HepG2 (cell line): ENCODE data around the gene MIPEP. TPM values are rescaled to one million over a fixed set of nuclear protein-coding genes. Genes with fewer than 3 reads are reported as not detected.

Source experiments
- ATAC-seq: fragments of 200-7000 bp; cut with Tn5 transposase; 3 replicates; pipeline ENCODE4 v1.9.1; 2020; ENCODE audit warnings: mild to moderate bottlenecking, moderate library complexity
- BruUV-seq: library from RNA; stranded (reverse); fragments of 400-500 nt; replicated peaks from 2 replicates; lab custom pipeline; 2021; lab: Mats Ljungman, UMichigan
- CTCF ChIA-PET: fragments of 300-600 bp; formaldehyde crosslinking; extraction: SDS; loops from one replicate; lab custom pipeline; 2021; ENCODE audit warnings: low total read pairs, inconsistent platforms, low intra/inter-chr PET ratio; lab: Yijun Ruan, JAX
- POLR2A ChIA-PET: fragments of 350-600 bp; sonication (Branson Sonifier 250); formaldehyde crosslinking; loops from one replicate; lab custom pipeline; 2020; ENCODE audit warnings: antibody characterized with exemption, inconsistent platforms; lab: Yijun Ruan, JAX
- DNase-seq: peaks from one replicate; pipeline ENCODE4 v3.0.0-alpha.2; 2015; ENCODE audit warnings: low spot score
- FAIRE-seq: peaks from 3 replicates; lab custom pipeline; 2011; peaks lifted over from hg19 to GRCh38; lab: Jason Lieb, UNC
- H2AFZ ChIP-seq: one replicate; pipeline ENCODE4 v1.6.1; 2011; ENCODE audit warnings: low read length, inconsistent platforms
- H3K27ac ChIP-seq: fragments of 300-600 bp; 3 replicates; pipeline ENCODE4 v1.8.0; 2011; ENCODE audit warnings: mixed run types, mild to moderate bottlenecking, mixed read lengths, low read length, inconsistent platforms; ENCODE audit not compliant: insufficient read depth; ENCODE audit errors: extremely low read length
- H3K27me3 ChIP-seq, 2 experiments: fragments of 200-600 bp in 1 of 2; 2 replicates in 1 of 2; 3 replicates in 1 of 2; pipeline versions ENCODE4 v1.6.0 to v1.8.0; 2011; ENCODE audit warnings: low read length in 2 of 2, mild to moderate bottlenecking in 2 of 2, moderate library complexity in 2 of 2, inconsistent platforms in 1 of 2; ENCODE audit not compliant: insufficient read depth in 2 of 2, control insufficient read depth in 1 of 2
- H3K36me3 ChIP-seq, 2 experiments: fragments of 200-600 bp in 1 of 2; replicated peaks in 1 of 2; 2 replicates in 1 of 2; 3 replicates in 1 of 2; pipeline versions ENCODE4 v1.5.1 to v1.8.0; 2011; ENCODE audit warnings: low read length in 2 of 2, inconsistent platforms in 1 of 2; ENCODE audit not compliant: insufficient read depth in 2 of 2, control insufficient read depth in 1 of 2
- H3K4me1 ChIP-seq: 2 replicates; pipeline ENCODE4 v1.5.1; 2012; ENCODE audit warnings: low read length, inconsistent platforms; ENCODE audit not compliant: insufficient read depth
- H3K4me2 ChIP-seq: 2 replicates; pipeline ENCODE4 v1.6.0; 2011; ENCODE audit warnings: low read depth, low read length, inconsistent platforms
- H3K4me3 ChIP-seq, 3 experiments: fragments of 200-600 bp in 1 of 3; sonication (generic), shearing (Covaris generic) in 1 of 3; replicated peaks in 1 of 3; 2 replicates each; pipeline ENCODE4 v1.5.1; 2011 to 2016; ENCODE audit warnings: low read length in 3 of 3, inconsistent platforms in 2 of 3, low read depth in 2 of 3, mild to moderate bottlenecking in 2 of 3, control low read depth in 1 of 3, mixed read lengths in 1 of 3; ENCODE audit not compliant: insufficient read depth in 1 of 3
- H3K79me2 ChIP-seq: one replicate; pipeline ENCODE4 v1.6.1; 2011; ENCODE audit warnings: low read length, inconsistent platforms; ENCODE audit not compliant: insufficient read depth
- H3K9ac ChIP-seq: 2 replicates; pipeline ENCODE4 v1.6.0; 2011; ENCODE audit warnings: mild to moderate bottlenecking, low read depth, low read length, inconsistent platforms; ENCODE audit not compliant: insufficient read depth
- H3K9me3 ChIP-seq: 2 replicates; pipeline ENCODE4 v1.5.1; 2012; ENCODE audit warnings: mild to moderate bottlenecking, low read length
- H4K20me1 ChIP-seq: 2 replicates; pipeline ENCODE4 v1.6.0; 2011; ENCODE audit warnings: inconsistent platforms, mild to moderate bottlenecking, low read length, moderate library complexity; ENCODE audit not compliant: insufficient read depth
- ELF3 ChIP-seq: IDR thresholded peaks from 2 replicates; pipeline ENCODE4 v1.6.1; 2016; ENCODE audit warnings: missing genetic modification reagents, missing compliant biosample characterization
- MYNN ChIP-seq: sonication (generic); formaldehyde crosslinking; IDR thresholded peaks from 2 replicates; pipeline ENCODE4 v1.4.0; 2020; ENCODE audit warnings: mild to moderate bottlenecking, low read depth, missing genetic modification reagents
- PLSCR1 ChIP-seq: sonication (generic); formaldehyde crosslinking; IDR thresholded peaks from 2 replicates; pipeline ENCODE4 v1.5.0; 2020; ENCODE audit warnings: missing genetic modification reagents, mild to moderate bottlenecking, borderline replicate concordance
- TSC22D2 ChIP-seq: sonication (generic); formaldehyde crosslinking; IDR thresholded peaks from 2 replicates; pipeline ENCODE4 v1.5.1; 2020; ENCODE audit warnings: missing genetic modification reagents, mild to moderate bottlenecking, borderline replicate concordance
- ZNF331 ChIP-seq: sonication (generic); formaldehyde crosslinking; IDR thresholded peaks from 2 replicates; pipeline ENCODE4 v1.4.0; 2020; ENCODE audit warnings: missing genetic modification reagents
- ZNF407 ChIP-seq: sonication (generic); formaldehyde crosslinking; IDR thresholded peaks from one replicate; pipeline ENCODE4 v1.5.1; 2020; ENCODE audit warnings: mild to moderate bottlenecking, missing genetic modification reagents; ENCODE audit errors: not compliant biosample characterization
- ZNF572 ChIP-seq: sonication (generic); formaldehyde crosslinking; IDR thresholded peaks from 2 replicates; pipeline ENCODE4 v1.5.1; 2020; ENCODE audit warnings: mild to moderate bottlenecking, missing genetic modification reagents
- ZNF816 ChIP-seq: sonication (generic); formaldehyde crosslinking; IDR thresholded peaks from 2 replicates; pipeline ENCODE4 v1.8.0; 2022; ENCODE audit warnings: missing genetic modification reagents, mild to moderate bottlenecking, borderline replicate concordance
- ZUFSP ChIP-seq: sonication (generic); formaldehyde crosslinking; IDR thresholded peaks from 2 replicates; pipeline ENCODE4 v1.9.0; 2021; ENCODE audit warnings: missing genetic modification reagents, mild to moderate bottlenecking, borderline replicate concordance
- ZXDC ChIP-seq: sonication (generic); formaldehyde crosslinking; IDR thresholded peaks from 2 replicates; pipeline ENCODE4 v1.5.0; 2020; ENCODE audit warnings: mild to moderate bottlenecking, missing genetic modification reagents
- WGBS: methylation state at CpG from one replicate; pipeline ENCODE4 v1.1.6; 2017; ENCODE audit warnings: low lambda C conversion rate; 5-methylcytosine and 5-hydroxymethylcytosine counted together
- in situ Hi-C: cut with HindIII; loops from 2 replicates; pipeline ENCODE4 v1.10.0; 2017; ENCODE audit warnings: low pct_unique_long_range_greater_than_20kb; ENCODE audit not compliant: extremely low pct_ligation_motif_present
- intact Hi-C: fragments of 100-400 bp; cut with micrococcal nuclease; formaldehyde crosslinking; loops from one replicate; pipeline ENCODE4 v1.10.0; 2022; ENCODE audit not compliant: unreplicated experiment
- polyA plus RNA-seq, 8 experiments: library from polyadenylated mRNA; depleted of rRNA in 3 of 8; stranded (reverse) in 7 of 8; unstranded in 1 of 8; fragments of >200 nt; fragmentation: Illumina TruSeq in 4 of 8; extraction: Trizol in 4 of 8; gene quantifications; 2 replicates each; pipeline versions ENCODE4 v1.2.1 to v1.2.3, GENCODE V29; 2011 to 2016; ENCODE audit warnings: low read depth in 4 of 8, missing spikeins in 1 of 8, mixed read lengths in 1 of 8; ENCODE audit not compliant: insufficient read depth in 1 of 8
- total RNA-seq, 5 experiments: library from RNA; depleted of rRNA; stranded (reverse); fragments of >200 nt; fragmentation: Illumina TruSeq; extraction: Trizol; gene quantifications; 2 replicates each; pipeline ENCODE4 v1.2.3, GENCODE V29; 2016; ENCODE audit warnings: low read depth in 1 of 5

Gene MIPEP
- total and polyA plus RNA-seq, 2 of the 13 experiments (the other 11 are each of a cell fraction or from before 2014, with no cell fraction given): 9.3 to 24.1 TPM

GRCh38 chr13:23820530-23820929 is 68.7 kb downstream of the MIPEP start (continued):
- no peak for TF ChIP-seq ZNF407
- TF ChIP-seq ZNF572: no peak

- intact Hi-C loops (no loop called here), in situ Hi-C loops (no loop called here)
- BruUV-seq: no TSS peak
- H3K27me3 ChIP-seq: no peaks in the 10 kb centered on the region
- H4K20me1 ChIP-seq: no peaks in the 10 kb centered on the region
- no peak overlapping the region for H2AFZ ChIP-seq
- H3K4me2 ChIP-seq: no peak overlapping the region
- no peaks in the 10 kb centered on the region for H3K4me1 ChIP-seq
- ATAC-seq (no peak), FAIRE-seq (no peak), DNase-seq (no peak)
- WGBS: 98% methylated on average over 4 of the region's 4 CpGs
- H3K27ac ChIP-seq: no peak overlapping the region
- no peaks in the 10 kb centered on the region for H3K36me3 ChIP-seq
- H3K79me2 ChIP-seq: no peaks in the 10 kb centered on the region
- no peaks in the 10 kb centered on the region for H3K9me3 ChIP-seq
- H3K9ac ChIP-seq: no peak overlapping the region
- ChIA-PET CTCF (no interaction called here), POLR2A (no interaction called here)
- H3K4me3 ChIP-seq: no peak overlapping the region
- TF ChIP-seq PLSCR1 (CRISPR knock-in tag) (no peak), ZNF331 (CRISPR knock-in tag) (no peak), TSC22D2 (CRISPR knock-in tag) (no peak), ZXDC (no peak), MYNN (no peak), ELF3 (CRISPR knock-in tag) (no peak), ZNF816 (CRISPR knock-in tag) (no peak), ZUFSP (CRISPR knock-in tag) (no peak)
These were observed 71.4 kb downstream of the MIPEP start for GRCh38 chr13:23817830-23818229.
